ENCODE data around the gene B3GNT3.

B3GNT3 gene

GRCh38 chr19:17794731-17795494 is at the start of gene B3GNT3:
TSS of gene B3GNT3 (plus strand) at chr19:17795138. CDS start at chr19:17807808, 12,670 bp downstream.
- TF ChIP-seq CTCF (IDR thresholded peaks at IDR 0.05; ENCODE audit: insufficient read depth, missing control alignments): no peak
- no peak for FAIRE-seq
- no peak for DNase-seq (ENCODE audit: insufficient read length, low spot score)

GRCh38 chr19:17747205-17748098 is 47.5 kb upstream of the B3GNT3 start:
- no peak for TF ChIP-seq CTCF (IDR thresholded peaks at IDR 0.05; ENCODE audit: insufficient read depth, missing control alignments)
- FAIRE-seq (no peak), DNase-seq (ENCODE audit: insufficient read length, low spot score) (peak; percentile 98)

- no peak for TF ChIP-seq CTCF (IDR thresholded peaks at IDR 0.05; ENCODE audit: insufficient read depth, missing control alignments)
- no peak for DNase-seq (ENCODE audit: insufficient read length, low spot score)
- FAIRE-seq: no peak
These were observed 45.9 kb upstream of the B3GNT3 start for GRCh38 chr19:17748884-17749638.

- FAIRE-seq: no peak
- no peak for TF ChIP-seq CTCF (IDR thresholded peaks at IDR 0.05; ENCODE audit: insufficient read depth, missing control alignments)
- no peak for DNase-seq (ENCODE audit: insufficient read length, low spot score)
These were observed 45.0 kb upstream of the B3GNT3 start for GRCh38 chr19:17749912-17750317.

GRCh38 chr19:17751103-17751911 is 43.6 kb upstream of the B3GNT3 start, which contains the start of gene FCHO1:
TSS of gene FCHO1 (plus strand) at chr19:17751477. CDS start at chr19:17755165, 3,688 bp downstream.
- FAIRE-seq (no peak), DNase-seq (ENCODE audit: insufficient read length, low spot score) (no peak)
- TF ChIP-seq CTCF (IDR thresholded peaks at IDR 0.05; ENCODE audit: insufficient read depth, missing control alignments): no peak

GRCh38 chr19:17751912-17752273 is 43.0 kb upstream of the B3GNT3 start:
- no peak for TF ChIP-seq CTCF (IDR thresholded peaks at IDR 0.05; ENCODE audit: insufficient read depth, missing control alignments)
- no peak for FAIRE-seq

More at GRCh38 chr19:17751912-17752273, 43.0 kb upstream of the B3GNT3 start:
- DNase-seq (ENCODE audit: insufficient read length, low spot score): no peak

Data from D721Med (cell line).